H1 (cell line): ENCODE measurements around the gene TVP23A. TPM values are rescaled to one million over a fixed set of nuclear protein-coding genes. Genes with fewer than 3 reads are reported as not detected.
A peak's percentile ranks its signal among the peaks of the same experiment; 100 is the strongest.

Experiments used
- CTCF ChIA-PET: fragments of 300-600 bp; sonication (Branson Sonifier 250); formaldehyde crosslinking; loops from one replicate; lab custom pipeline; 2021; ENCODE audit not compliant: partially characterized antibody; lab: Charles Lee
- POLR2A ChIA-PET: fragments of 300-600 bp; sonication (Branson Sonifier 250); formaldehyde crosslinking; loops from one replicate; lab custom pipeline; 2021; ENCODE audit warnings: inconsistent platforms; ENCODE audit not compliant: partially characterized antibody; lab: Charles Lee
- DNase-seq, 2 experiments: peaks; one replicate each; pipeline versions ENCODE4 v3.0.0 to v3.0.0-alpha.2; 2010 to 2022; ENCODE audit warnings: low spot score in 2 of 2, low read depth in 1 of 2, mixed read lengths in 1 of 2
- FAIRE-seq: peaks from 2 replicates; lab custom pipeline; 2011; peaks lifted over from hg19 to GRCh38; lab: Jason Lieb, UNC
- H2AFZ ChIP-seq: 2 replicates; pipeline ENCODE4 v1.8.1; 2012; ENCODE audit warnings: low read length, inconsistent platforms
- H2AK5ac ChIP-seq: 2 replicates; pipeline ENCODE4 v1.6.1; 2013; ENCODE audit warnings: low read depth, low read length
- H2BK120ac ChIP-seq: replicated peaks from 2 replicates; pipeline ENCODE3; 2013; ENCODE audit warnings: low read depth, low read length, inconsistent platforms
- H2BK12ac ChIP-seq: 2 replicates; pipeline ENCODE4 v1.6.1; 2013; ENCODE audit warnings: low read depth, low read length
- H2BK15ac ChIP-seq: 2 replicates; pipeline ENCODE4 v1.6.1; 2013; ENCODE audit warnings: low read length
- H2BK20ac ChIP-seq: 2 replicates; pipeline ENCODE4 v1.6.1; 2013; ENCODE audit warnings: low read length
- H2BK5ac ChIP-seq: 2 replicates; pipeline ENCODE4 v1.6.1; 2013; ENCODE audit warnings: low read depth, low read length
- H3K14ac ChIP-seq: 2 replicates; pipeline ENCODE4 v1.6.1; 2013; ENCODE audit warnings: inconsistent platforms; ENCODE audit not compliant: insufficient read length
- H3K18ac ChIP-seq: 2 replicates; pipeline ENCODE4 v1.6.1; 2013; ENCODE audit warnings: low read length; ENCODE audit errors: extremely low read depth
- H3K23ac ChIP-seq: 2 replicates; pipeline ENCODE4 v1.6.1; 2013; ENCODE audit warnings: inconsistent platforms; ENCODE audit not compliant: insufficient read length
- H3K23me2 ChIP-seq: 2 replicates; pipeline ENCODE4 v1.6.1; 2013; ENCODE audit warnings: low read depth, low read length
- H3K27ac ChIP-seq: 2 replicates; pipeline ENCODE4 v1.6.1; 2011; ENCODE audit warnings: low read depth, low read length, inconsistent platforms
- H3K27me3 ChIP-seq, 4 experiments: replicated peaks in 1 of 4; 1 replicate in 1 of 4; 2 replicates in 3 of 4; pipeline versions ENCODE4 v1.6.1 to v1.8.1; 2011 to 2013; ENCODE audit warnings: low read length in 3 of 4, mild to moderate bottlenecking in 3 of 4, inconsistent platforms in 2 of 4, mixed read lengths in 2 of 4, moderate library complexity in 1 of 4; ENCODE audit not compliant: control insufficient read depth in 3 of 4, insufficient read depth in 3 of 4; ENCODE audit errors: extremely low read depth in 1 of 4
- H3K36me3 ChIP-seq, 4 experiments: 2 replicates each; pipeline versions ENCODE4 v1.6.1 to v1.8.1; 2011 to 2013; ENCODE audit warnings: mild to moderate bottlenecking in 4 of 4, low read length in 3 of 4, moderate library complexity in 2 of 4, control low read depth in 1 of 4, inconsistent platforms in 1 of 4; ENCODE audit not compliant: insufficient read depth in 4 of 4, control insufficient read depth in 2 of 4
- H3K4ac ChIP-seq: replicated peaks from 2 replicates; pipeline ENCODE3; 2013; ENCODE audit warnings: low read length, low read depth, mixed read lengths, inconsistent platforms; ENCODE audit not compliant: insufficient read length
- H3K4me1 ChIP-seq, 4 experiments: replicated peaks in 1 of 4; 1 replicate in 1 of 4; 2 replicates in 3 of 4; pipeline versions ENCODE4 v1.6.1 to v1.8.1; 2011 to 2013; ENCODE audit warnings: low read length in 3 of 4, inconsistent platforms in 2 of 4, mixed read lengths in 1 of 4; ENCODE audit not compliant: insufficient read depth in 4 of 4, control insufficient read depth in 3 of 4
- H3K4me2 ChIP-seq, 2 experiments: 2 replicates each; pipeline versions ENCODE4 v1.6.1 to v1.8.1; 2011 to 2013; ENCODE audit warnings: low read depth in 2 of 2, low read length in 2 of 2, control low read depth in 1 of 2, inconsistent platforms in 1 of 2, mild to moderate bottlenecking in 1 of 2; ENCODE audit not compliant: insufficient read depth in 1 of 2
- H3K4me3 ChIP-seq, 4 experiments: fragments of 200-600, 300-600 bp in 1 of 4; sonication (generic), shearing (Covaris generic), sonication (Bioruptor Twin) in 1 of 4; 2 replicates each; pipeline versions ENCODE4 v1.5.1 to v1.8.1; 2011 to 2016; ENCODE audit warnings: low read length in 4 of 4, low read depth in 3 of 4, control low read depth in 2 of 4, inconsistent platforms in 2 of 4, mild to moderate bottlenecking in 2 of 4, mixed read lengths in 1 of 4, moderate library complexity in 1 of 4; ENCODE audit not compliant: insufficient read depth in 2 of 4; ENCODE audit errors: extremely low read depth in 1 of 4
- H3K56ac ChIP-seq: replicated peaks from 2 replicates; pipeline ENCODE3; 2013; ENCODE audit warnings: low read depth, mild to moderate bottlenecking, mixed read lengths, low read length, inconsistent platforms; ENCODE audit not compliant: insufficient read length
- H3K79me1 ChIP-seq: 2 replicates; pipeline ENCODE4 v1.6.1; 2013; ENCODE audit warnings: low read depth, low read length, control low read depth
- H3K79me2 ChIP-seq, 2 experiments: 2 replicates each; pipeline versions ENCODE4 v1.6.1 to v1.8.1; 2012 to 2013; ENCODE audit warnings: low read length in 2 of 2, mild to moderate bottlenecking in 2 of 2, inconsistent platforms in 1 of 2; ENCODE audit not compliant: insufficient read depth in 2 of 2, control insufficient read depth in 1 of 2
- H3K9ac ChIP-seq, 4 experiments: replicated peaks in 1 of 4; 1 replicate in 1 of 4; 2 replicates in 3 of 4; pipeline versions ENCODE4 v1.6.1 to v1.8.1; 2011 to 2013; ENCODE audit warnings: low read depth in 3 of 4, low read length in 3 of 4, control low read depth in 2 of 4, mild to moderate bottlenecking in 2 of 4, moderate library complexity in 2 of 4, inconsistent platforms in 1 of 4; ENCODE audit errors: extremely low read depth in 1 of 4
- H3K9me3 ChIP-seq, 2 experiments: 2 replicates each; pipeline versions ENCODE4 v1.6.1 to v1.8.1; 2012 to 2013; ENCODE audit warnings: mild to moderate bottlenecking in 2 of 2, moderate library complexity in 2 of 2, control low read depth in 1 of 2, inconsistent platforms in 1 of 2, low read depth in 1 of 2, low read length in 1 of 2, mixed read lengths in 1 of 2; ENCODE audit not compliant: insufficient read depth in 2 of 2
- H4K20me1 ChIP-seq, 2 experiments: replicated peaks in 1 of 2; 2 replicates each; pipeline versions ENCODE3 to v1.8.1; 2011 to 2013; ENCODE audit warnings: inconsistent platforms in 2 of 2, low read length in 2 of 2, mild to moderate bottlenecking in 1 of 2; ENCODE audit not compliant: insufficient read depth in 2 of 2, control insufficient read depth in 1 of 2
- H4K5ac ChIP-seq: 2 replicates; pipeline ENCODE4 v1.6.1; 2013; ENCODE audit warnings: low read length, low read depth, mixed read lengths, inconsistent platforms; ENCODE audit not compliant: insufficient read length
- H4K8ac ChIP-seq: 2 replicates; pipeline ENCODE4 v1.8.0; 2013; ENCODE audit warnings: mild to moderate bottlenecking, moderate library complexity, low read length, inconsistent platforms; ENCODE audit not compliant: insufficient read depth; ENCODE audit errors: extremely low read depth
- H4K91ac ChIP-seq: replicated peaks from 2 replicates; pipeline ENCODE3; 2013; ENCODE audit warnings: low read length, mixed read lengths, inconsistent platforms; ENCODE audit not compliant: insufficient read length
- CTBP2 ChIP-seq: IDR thresholded peaks from 2 replicates; pipeline ENCODE4 v1.7.0; 2011; ENCODE audit warnings: borderline replicate concordance, mild to moderate bottlenecking, moderate library complexity, mixed read lengths, low read length; ENCODE audit not compliant: insufficient read depth, insufficient read length
- NANOG ChIP-seq: IDR thresholded peaks from 2 replicates; pipeline ENCODE4 v1.6.1; 2011; ENCODE audit warnings: low read length, low read depth, mild to moderate bottlenecking, inconsistent platforms; ENCODE audit not compliant: insufficient read depth, poor library complexity, severe bottlenecking
- NRF1 ChIP-seq: IDR thresholded peaks from 2 replicates; pipeline ENCODE4 v1.6.1; 2011; ENCODE audit warnings: mild to moderate bottlenecking, low read depth, low read length, improper control_type of control experiment
- SP2 ChIP-seq: IDR thresholded peaks from 2 replicates; pipeline ENCODE4 v1.6.1; 2012; ENCODE audit warnings: mild to moderate bottlenecking, low read length, inconsistent platforms
- ZNF274 ChIP-seq: IDR thresholded peaks from 2 replicates; pipeline ENCODE4 v1.7.0; 2012; ENCODE audit warnings: low read length, borderline replicate concordance; ENCODE audit errors: extremely low read depth
- WGBS, 2 experiments: shearing (Covaris generic) in 1 of 2; methylation state at CpG; one replicate each; pipeline versions ENCODE4 v1.1.6 to v1.1.7; 2013 to 2015; ENCODE audit warnings: low lambda C conversion rate in 2 of 2, mixed read lengths in 2 of 2, inconsistent platforms in 1 of 2, low coverage in 1 of 2, missing lambda C conversion rate in 1 of 2; ENCODE audit not compliant: insufficient replicate concordance in 2 of 2, insufficient coverage in 1 of 2, insufficient read length in 1 of 2; ENCODE audit errors: extremely low coverage in 1 of 2, missing lambda C conversion rate in 1 of 2; 5-methylcytosine and 5-hydroxymethylcytosine counted together
- polyA plus RNA-seq, 7 experiments: library from polyadenylated mRNA; depleted of rRNA in 3 of 7; stranded (reverse) in 5 of 7; unstranded in 2 of 7; fragments of >200 nt in 5 of 7; fragments of 200-250 nt in 2 of 7; gene quantifications; 1 replicate in 5 of 7; 2 replicates in 1 of 7; 4 replicates in 1 of 7; pipeline versions ENCODE4 v1.2.1 to v1.2.3, GENCODE V29; 2011 to 2013; ENCODE audit warnings: missing spikeins in 2 of 7, mixed read lengths in 2 of 7
- total RNA-seq: library from RNA; stranded (reverse); fragmentation: NEBNext Ultra II Directional; extraction: Animal tissue kit (Norgen Biotek cat#: 25700); gene quantifications from 2 replicates; pipeline ENCODE4 v1.2.1, GENCODE V29; 2021

The TVP23A gene
- total and polyA plus RNA-seq, 2 of the 8 experiments (the other 6 are each of a cell fraction or from before 2014, with no cell fraction given) = 2.2 to 3.1 TPM

GRCh38 chr16:10782628-10783027 lies 36.0 kb downstream of the TVP23A start:
- Histone ChIP-seq H3K9me3 (peaks cover 0 to 9% of the 10 kb centered on the region in 2 experiments; a peak in 2 of 4 replicates), H4K8ac (no peak overlapping the region), H3K23ac (no peak overlapping the region), H3K23me2 (no peaks in the 10 kb centered on the region), H3K14ac (no peak overlapping the region), H3K56ac (no peak overlapping the region), H4K20me1 (no peaks in the 10 kb centered on the region), H2BK120ac (no peak overlapping the region), H3K27ac (no peak overlapping the region), H3K18ac (no peak overlapping the region), H3K79me1 (no peaks in the 10 kb centered on the region), H2AK5ac (no peak overlapping the region), H3K4me1 (no peaks in the 10 kb centered on the region), H3K4ac (no peak overlapping the region), H3K9ac (no peak overlapping the region), H3K27me3 (no peaks in the 10 kb centered on the region), H3K36me3 (no peaks in the 10 kb centered on the region), H2AFZ (no peak overlapping the region), H3K79me2 (no peaks in the 10 kb centered on the region), H4K5ac (no peak overlapping the region), H3K4me3 (no peak overlapping the region), H2BK12ac (no peak overlapping the region), H2BK20ac (peak overlapping the region; percentile 61; the same call in 1 of the 2 replicates), H2BK15ac (no peak overlapping the region), H3K4me2 (no peak overlapping the region), H4K91ac (no peak overlapping the region), H2BK5ac (no peak overlapping the region)
- FAIRE-seq (no peak), DNase-seq (no peak)
- WGBS, 2 experiments = 82% methylated on average over 2 of the region's 2 CpGs; no CpG with 5 or more reads in 1 of the 2 experiments
- POLR2A ChIA-PET = no interaction called here
- CTCF ChIA-PET = interaction anchor here (0.6 to 1.5 kb wide), 2 partner anchors 123 to 136 kb away, joined by 3 to 5 read pairs; no protein-coding TSS in a partner anchor
- TF ChIP-seq ZNF274 (no peak), CTBP2 (no peak), SP2 (no peak), NANOG (no peak), NRF1 (no peak)
